CD1c-positive myeloid dendritic cell (primary cell): Measurements from ENCODE around the gene SNAPC2.
A peak's percentile ranks its signal among the peaks of the same experiment; 100 is the strongest.

Source experiments
- DNase-seq: peaks from one replicate; pipeline ENCODE4 v3.0.0-alpha.2; 2016; ENCODE audit errors: extremely low spot score

The SNAPC2 gene

GRCh38 chr19:7921302-7921966, 1.3 kb downstream of the SNAPC2 start:
- DNase-seq = no peak

DNA sequence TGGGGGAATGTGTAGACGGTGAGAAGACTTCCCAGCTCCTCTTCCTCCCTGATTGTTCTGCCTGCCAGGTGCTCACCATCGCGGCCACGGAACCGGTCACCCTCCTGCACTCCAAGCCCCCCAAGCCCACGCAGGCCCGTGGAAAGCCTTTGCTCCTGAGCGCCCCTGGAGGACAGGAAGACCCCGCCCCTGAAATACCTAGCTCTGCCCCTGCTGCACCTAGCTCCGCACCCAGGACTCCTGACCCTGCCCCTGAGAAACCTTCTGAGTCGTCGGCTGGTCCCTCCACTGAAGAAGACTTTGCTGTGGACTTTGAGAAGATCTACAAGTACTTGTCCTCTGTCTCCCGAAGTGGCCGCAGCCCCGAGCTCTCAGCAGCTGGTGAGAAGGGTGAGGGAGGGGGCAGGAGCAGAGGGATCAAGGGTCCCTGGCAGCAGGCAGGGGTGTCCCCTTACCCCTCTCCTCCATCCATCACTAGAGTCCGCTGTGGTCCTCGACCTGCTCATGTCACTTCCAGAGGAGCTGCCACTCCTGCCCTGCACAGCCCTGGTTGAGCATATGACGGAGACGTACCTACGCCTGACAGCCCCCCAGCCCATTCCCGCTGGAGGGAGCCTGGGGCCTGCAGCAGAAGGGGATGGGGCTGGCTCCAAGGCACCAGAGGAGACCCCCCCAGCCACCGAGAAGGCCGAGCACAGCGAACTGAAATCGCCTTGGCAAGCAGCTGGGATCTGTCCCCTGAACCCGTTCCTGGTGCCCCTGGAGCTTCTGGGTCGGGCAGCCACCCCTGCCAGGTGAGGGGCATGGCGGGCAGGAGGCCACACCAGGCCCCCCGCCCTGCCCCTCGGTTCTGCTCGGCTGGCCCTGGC, 2.1 kb downstream of the SNAPC2 start:
- DNase-seq = no peak

DNA sequence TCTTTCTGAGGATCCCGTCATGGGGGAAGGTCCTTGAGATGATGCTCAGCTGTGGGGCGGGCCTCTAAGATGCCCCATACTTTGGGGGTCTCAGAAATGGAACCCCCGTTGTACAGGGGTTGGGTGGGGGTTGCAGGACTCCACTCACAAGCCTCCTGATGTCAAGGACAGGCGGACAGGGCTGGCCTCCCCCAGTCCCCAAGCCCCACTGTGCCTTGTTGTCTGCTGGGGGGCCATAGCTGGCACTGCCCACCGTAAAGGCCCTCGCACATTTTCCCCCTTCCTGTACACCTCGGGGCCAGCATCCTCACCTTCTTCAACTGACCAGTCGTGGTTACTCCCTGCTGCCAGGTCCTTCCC, 2.7 kb downstream of the SNAPC2 start:
- DNase-seq = no peak

DNA sequence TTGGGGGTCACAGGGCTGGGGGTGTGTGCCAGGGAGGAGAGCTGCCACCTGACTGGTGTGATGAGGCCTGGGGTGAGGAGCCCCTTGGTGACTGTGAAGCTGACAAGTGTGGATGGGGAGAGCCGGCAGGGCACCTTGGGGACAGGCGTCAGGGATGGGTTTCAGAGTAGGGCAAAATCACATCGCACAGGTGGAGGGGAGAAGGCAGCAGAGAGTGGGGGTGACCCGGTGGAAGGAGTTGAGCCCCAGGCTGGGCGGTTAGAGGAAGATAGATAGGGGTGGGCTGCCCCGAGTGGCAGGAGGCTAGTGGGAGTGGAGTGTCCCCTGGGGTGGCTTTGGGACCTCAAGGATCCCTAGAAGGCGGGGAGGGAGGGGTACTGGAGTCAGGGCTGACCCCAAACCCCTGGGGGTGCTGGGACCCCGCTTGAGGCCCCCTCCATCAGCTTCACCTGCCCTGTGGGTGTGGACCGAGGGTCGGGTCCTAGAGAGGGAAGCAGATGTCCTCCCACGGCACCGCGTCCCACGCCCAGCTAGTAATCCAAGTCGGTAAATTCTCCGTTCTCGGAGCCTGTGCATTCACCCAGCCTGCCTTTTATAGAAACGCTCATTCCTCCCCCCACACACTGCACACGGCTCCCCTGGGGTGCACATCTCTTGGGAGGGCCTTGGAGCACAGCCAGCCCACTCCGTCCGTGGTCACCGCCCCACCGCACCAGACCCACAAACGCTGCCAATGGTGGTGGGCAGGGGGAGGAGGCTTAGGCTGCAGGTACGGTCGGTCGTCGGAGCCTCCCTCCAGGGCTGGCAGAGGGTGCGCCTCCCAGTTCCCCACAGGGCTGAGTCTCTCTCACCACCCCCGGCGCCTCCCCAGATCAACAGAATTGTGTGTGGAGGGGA, 3.4 kb downstream of the SNAPC2 start:
- DNase-seq = no peak

DNA sequence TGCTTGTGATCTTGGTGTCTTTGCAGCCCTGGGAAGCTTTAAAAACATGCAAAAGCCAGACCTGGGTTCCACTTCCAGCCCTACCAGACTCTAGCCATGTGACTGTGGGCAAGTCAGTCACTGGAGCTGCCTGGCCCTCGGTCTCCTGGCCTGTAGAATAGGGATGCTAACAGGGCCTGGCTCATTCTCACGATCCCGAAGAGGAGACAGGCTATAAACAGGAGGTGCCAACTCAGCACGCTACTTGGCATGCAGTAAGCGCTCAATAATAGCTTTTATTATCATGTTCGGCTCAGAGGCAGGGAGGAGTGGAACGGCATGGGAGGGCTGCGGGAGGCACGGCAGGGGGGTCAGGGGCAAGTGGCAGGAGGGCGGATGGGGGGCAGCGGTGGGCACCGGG, 4.1 kb downstream of the SNAPC2 start:
- no peak for DNase-seq

DNA sequence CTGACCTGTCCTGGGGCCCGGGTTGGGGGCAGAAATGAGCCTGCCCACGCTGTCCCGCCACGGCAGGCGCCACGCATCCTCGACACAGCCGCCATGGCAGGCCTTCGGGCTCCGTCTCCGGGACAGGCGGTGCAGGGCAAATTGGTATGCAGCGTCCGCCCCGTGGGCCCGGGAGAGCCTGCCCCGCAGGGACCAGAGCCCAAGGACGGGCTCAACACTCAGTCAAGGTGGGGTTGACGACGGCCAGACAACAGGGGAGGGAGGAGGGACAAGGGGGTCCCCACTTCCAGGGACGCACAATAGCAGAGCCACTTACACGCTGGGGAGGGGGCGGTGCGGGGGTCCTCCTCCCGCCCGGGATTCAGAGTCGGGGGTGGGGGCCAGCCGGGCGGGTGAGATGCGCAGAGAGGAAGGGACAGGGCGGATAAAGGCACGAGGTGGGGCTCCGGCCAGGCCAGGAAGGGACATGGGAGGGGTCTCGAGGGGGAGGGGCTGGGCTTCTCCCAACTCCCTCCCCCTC, 4.6 kb downstream of the SNAPC2 start:
- DNase-seq = no peak

DNA sequence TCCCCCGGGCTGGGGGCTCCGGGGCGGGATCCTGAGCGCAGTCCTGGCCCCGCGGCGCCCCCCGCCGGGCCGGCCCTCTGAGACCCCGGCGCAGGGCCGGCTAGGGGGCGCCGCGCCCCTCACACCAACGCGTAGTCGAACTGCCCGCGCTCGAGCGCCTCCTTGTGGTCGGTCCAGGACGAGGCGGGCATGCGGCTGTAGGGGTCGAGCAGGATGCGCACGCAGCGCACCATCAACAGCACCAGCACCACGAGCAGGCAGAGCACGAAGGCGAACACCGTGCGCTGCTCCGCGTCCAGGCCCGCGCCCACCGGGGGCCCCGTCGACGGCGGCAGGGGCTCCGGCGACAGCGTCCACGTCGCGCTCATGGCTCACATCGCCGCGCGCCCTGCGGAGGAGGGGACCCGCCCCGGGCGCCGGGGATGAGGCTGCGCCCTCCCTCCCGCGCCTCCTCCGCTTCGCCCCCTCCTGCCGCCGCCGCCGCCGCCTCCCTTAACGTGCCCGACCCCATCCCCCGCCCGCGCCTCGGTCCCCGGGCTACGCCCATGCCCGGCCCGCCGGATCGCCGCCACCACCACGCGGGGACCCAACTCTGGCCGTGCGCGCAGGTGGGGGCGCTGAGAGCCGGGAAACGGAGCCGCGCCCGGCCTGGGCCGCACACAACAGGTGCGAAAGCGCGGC, 5.2 kb downstream of the SNAPC2 start:
- peak; percentile 78 for DNase-seq

DNA sequence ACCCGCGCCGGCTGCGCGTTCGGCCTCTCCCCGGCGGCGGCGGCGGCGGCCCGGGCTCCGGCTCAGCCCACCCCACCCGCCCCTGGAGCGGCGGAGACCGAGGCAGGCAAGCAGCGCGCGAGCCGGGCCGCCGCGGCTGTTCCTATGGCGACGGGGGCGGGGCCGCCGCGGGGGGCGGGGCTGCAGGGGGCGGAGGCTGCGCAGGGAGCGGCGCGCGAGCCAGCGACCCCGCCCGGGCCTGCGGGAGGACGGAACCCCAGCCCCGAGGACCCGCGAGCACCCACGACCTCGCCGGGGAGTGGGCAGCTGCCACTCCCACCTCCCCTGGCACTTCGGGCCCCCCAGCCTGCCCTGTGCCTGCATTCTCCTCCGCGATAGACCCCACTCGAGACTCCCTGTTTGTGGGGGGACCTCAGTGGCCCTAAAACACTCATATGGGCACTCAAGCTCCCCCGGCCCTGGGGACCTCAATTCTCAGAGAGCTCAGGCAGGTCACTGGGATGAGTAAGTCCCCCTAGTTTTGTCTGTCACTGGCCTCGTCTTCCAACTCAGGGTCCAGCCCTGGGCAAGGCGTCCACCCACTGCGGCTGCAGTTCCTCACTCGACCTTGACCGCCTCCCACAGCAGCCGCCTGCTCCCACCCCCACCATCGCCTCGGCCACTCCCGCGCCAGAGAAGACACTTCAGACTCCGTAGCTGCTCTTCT, 6.0 kb downstream of the SNAPC2 start, which contains the start of gene CTXN1:
CTXN1 (minus strand) TSS at position 115 of the 706 bp plus-strand sequence. CDS start 597 bp downstream, outside the sequence.
- DNase-seq = peak; percentile 69

DNA sequence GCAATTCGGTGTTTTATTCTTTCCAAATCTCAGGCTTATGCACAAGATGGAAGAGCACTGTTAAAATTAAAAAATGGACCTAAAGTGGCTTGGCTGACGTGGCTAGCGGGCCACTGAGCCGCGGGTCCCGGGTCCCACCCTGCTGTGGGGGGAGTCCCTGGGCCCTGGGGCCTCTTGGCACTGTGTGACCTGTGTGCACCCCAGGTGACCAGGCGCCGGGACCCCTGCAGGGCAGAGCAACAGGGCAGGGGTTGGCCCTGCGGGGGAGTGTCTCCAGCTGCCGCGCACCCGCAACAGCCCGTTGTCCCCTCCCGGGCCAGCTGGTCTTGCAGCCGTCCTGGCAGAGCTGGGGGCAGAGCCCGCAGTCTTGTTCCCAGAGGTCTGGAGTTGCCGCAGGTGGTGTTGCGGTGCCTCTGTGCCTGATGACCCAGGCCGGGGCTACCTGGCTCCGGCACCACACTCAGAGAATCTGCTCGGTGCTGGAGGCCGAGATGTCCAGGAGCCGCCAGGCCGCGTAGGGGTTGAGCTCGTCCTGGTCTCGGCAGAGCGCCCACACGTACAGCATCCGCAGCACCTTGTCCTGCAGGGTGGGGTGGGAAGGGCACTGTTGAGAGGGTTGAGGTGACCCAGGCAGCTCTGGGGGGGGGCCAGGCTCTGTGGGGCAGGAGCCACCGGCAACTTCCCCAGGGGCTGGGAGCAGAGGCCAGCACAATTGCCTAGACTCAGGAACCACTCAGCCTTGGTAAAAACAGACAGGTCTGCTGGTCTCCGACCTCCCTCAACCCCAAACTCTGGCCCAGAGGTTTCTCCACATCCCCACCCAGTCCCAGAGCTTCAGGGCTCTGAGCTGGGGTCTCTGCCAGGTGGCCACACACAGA, 6.8 kb downstream of the SNAPC2 start:
- DNase-seq = no peak

- DNase-seq = no peak
Observed at GRCh38 chr19:7927605-7928333, 7.6 kb downstream of the SNAPC2 start.

GRCh38 chr19:7928334-7928706, 8.2 kb downstream of the SNAPC2 start:
- DNase-seq = no peak

- peak; percentile 78 for DNase-seq
Observed at GRCh38 chr19:7928741-7929701, 8.9 kb downstream of the SNAPC2 start.

- peak; percentile 24 for DNase-seq
Observed at GRCh38 chr19:7930030-7930429, 9.9 kb downstream of the SNAPC2 start.

GRCh38 chr19:7930765-7931164, 10.6 kb downstream of the SNAPC2 start:
- DNase-seq = no peak

- no peak for DNase-seq
Observed at GRCh38 chr19:7931221-7932061, 11.3 kb downstream of the SNAPC2 start.

DNA sequence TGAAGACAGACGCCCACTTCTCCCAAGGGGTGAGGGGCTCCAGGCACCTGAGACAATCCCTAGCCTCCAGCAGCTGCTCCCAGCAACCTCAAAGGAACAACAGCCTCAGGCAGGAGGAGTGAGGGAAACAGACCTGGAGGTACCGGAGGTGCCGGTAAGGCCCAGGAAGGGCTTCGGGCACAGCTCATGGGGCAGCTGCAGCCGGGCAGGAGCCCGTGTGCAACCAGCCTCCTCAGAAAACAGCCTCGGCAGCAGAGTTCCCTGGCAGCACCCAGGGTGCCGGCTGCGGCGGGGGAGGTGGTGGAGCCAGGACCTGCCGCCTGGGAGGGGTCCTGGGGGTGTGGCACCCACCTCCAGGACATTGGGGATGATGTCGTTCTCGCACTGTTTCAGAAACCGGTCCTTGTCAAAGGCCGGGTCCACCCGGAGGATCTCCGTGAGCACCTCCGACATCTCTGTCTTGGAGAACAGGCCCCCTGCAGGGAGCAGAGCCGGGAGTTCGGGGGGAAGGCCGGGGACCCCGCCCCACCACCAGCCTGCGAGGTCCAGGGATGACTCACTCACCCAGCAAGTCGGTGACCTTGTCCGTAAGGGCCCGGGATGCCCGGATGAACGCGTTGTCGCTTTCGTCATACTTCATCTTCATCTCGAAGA, 12.3 kb downstream of the SNAPC2 start:
- no peak for DNase-seq
